Activated naive CD4-positive, alpha-beta T cell (primary cell): ENCODE results near the gene ARID3A.
"Not testable (repeated sequence)": the region's sequence is repeated elsewhere in the genome, so short reads cannot be mapped to it uniquely, and the experiment has no call there.

Experiments used
- DNase-seq, 4 experiments: peaks; one replicate each; lab custom pipeline; 2025; lab: John Stamatoyannopoulos, UW

Gene ARID3A

GRCh38 chr19:891421-892200 is 34.2 kb upstream of the ARID3A start:
- not testable (repeated sequence) for DNase-seq

GRCh38 chr19:892243-892893 is 33.5 kb upstream of the ARID3A start:
- no peak for DNase-seq

- peak; percentile 64 to 84 (median 74) for DNase-seq
These were observed 32.7 kb upstream of the ARID3A start, which contains the start of the genes MED16 and RNU6-9 for GRCh38 chr19:892894-893689. Gene MED16, minus strand, starts transcription at chr19:893187. Its CDS starts 2,056 bp downstream, at chr19:891131. Gene RNU6-9, plus strand, starts transcription at chr19:893484.

- no peak for DNase-seq
These were observed 29.4 kb upstream of the ARID3A start for GRCh38 chr19:896434-896833.

- DNase-seq, result no peak
These were observed 28.8 kb upstream of the ARID3A start for GRCh38 chr19:896999-897398.

- no peak for DNase-seq
These were observed 28.3 kb upstream of the ARID3A start for GRCh38 chr19:897442-898039.

GRCh38 chr19:898663-899062 is 27.2 kb upstream of the ARID3A start:
- DNase-seq, result peak in 2 of 4 experiments; percentile 29 to 45

- no peak for DNase-seq
These were observed 26.3 kb upstream of the ARID3A start for GRCh38 chr19:899336-900042.

- no peak for DNase-seq
These were observed 25.9 kb upstream of the ARID3A start for GRCh38 chr19:900043-900301.

- DNase-seq, result peak in 1 of 4 experiments; percentile 37
These were observed 25.3 kb upstream of the ARID3A start for GRCh38 chr19:900302-901111.

- DNase-seq, result no peak
These were observed 24.4 kb upstream of the ARID3A start for GRCh38 chr19:901216-902092.

GRCh38 chr19:902093-902370 is 23.8 kb upstream of the ARID3A start:
- DNase-seq, result no peak

GRCh38 chr19:902446-903226 is 23.2 kb upstream of the ARID3A start:
- DNase-seq, result no peak

GRCh38 chr19:903266-903797 is 22.5 kb upstream of the ARID3A start:
- DNase-seq, result no peak

- no peak for DNase-seq
These were observed 21.3 kb upstream of the ARID3A start for GRCh38 chr19:904545-904944.

GRCh38 chr19:906480-906879 is 19.4 kb upstream of the ARID3A start:
- no peak for DNase-seq

GRCh38 chr19:907183-907853 is 18.5 kb upstream of the ARID3A start:
- DNase-seq, result peak in 1 of 4 experiments; percentile 19
